Measurements from ENCODE around the gene SYNCRIP. TPM values are rescaled to one million over a fixed set of nuclear protein-coding genes. Genes with fewer than 3 reads are reported as not detected.

The SYNCRIP gene
- total and polyA plus RNA-seq, 7 donors = 34.8 to 122 (median 70.3) TPM

DNA sequence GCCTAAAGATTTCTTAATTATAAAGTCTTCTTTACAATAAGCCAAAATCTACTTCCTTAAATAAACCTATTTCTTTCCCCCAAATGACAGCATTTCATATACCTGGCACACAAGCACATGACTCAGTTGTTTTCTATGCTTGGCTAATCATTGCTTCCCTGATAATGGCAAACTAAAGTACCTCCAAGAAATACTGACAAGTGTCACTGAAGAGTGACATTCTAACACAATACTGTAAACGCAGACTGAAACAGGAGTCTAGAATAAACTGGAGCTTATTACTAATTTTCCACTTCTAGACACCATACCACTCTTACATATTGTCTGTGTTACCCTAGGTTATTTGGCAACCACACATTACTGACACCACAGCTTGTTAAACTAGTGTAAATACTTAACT is 14.3 kb downstream of the SYNCRIP start:
- WGBS, 3 donors = 73 to 87% (median 85%) methylated on average over 1 of the region's 1 CpG
- Histone ChIP-seq H3K36me3 (ENCODE audit: insufficient read depth in 1 of 2, low read depth in 1 of 2) (peaks cover 14 to 100% of the 10 kb centered on the region in 2 donors), H3K27me3 (ENCODE audit: insufficient read depth in 3 of 3, low read length in 2 of 3) (no peaks in the 10 kb centered on the region), H3K4me3 (no peak overlapping the region), H3K27ac (no peak overlapping the region), H3K9me3 (no peaks in the 10 kb centered on the region), H3K4me1 (peaks cover 47% of the 10 kb centered on the region)
- no peak for DNase-seq
- no peak for ATAC-seq
- intact Hi-C loops (cut with DNase I) = no loop called here
- TF ChIP-seq, protein P1, sequence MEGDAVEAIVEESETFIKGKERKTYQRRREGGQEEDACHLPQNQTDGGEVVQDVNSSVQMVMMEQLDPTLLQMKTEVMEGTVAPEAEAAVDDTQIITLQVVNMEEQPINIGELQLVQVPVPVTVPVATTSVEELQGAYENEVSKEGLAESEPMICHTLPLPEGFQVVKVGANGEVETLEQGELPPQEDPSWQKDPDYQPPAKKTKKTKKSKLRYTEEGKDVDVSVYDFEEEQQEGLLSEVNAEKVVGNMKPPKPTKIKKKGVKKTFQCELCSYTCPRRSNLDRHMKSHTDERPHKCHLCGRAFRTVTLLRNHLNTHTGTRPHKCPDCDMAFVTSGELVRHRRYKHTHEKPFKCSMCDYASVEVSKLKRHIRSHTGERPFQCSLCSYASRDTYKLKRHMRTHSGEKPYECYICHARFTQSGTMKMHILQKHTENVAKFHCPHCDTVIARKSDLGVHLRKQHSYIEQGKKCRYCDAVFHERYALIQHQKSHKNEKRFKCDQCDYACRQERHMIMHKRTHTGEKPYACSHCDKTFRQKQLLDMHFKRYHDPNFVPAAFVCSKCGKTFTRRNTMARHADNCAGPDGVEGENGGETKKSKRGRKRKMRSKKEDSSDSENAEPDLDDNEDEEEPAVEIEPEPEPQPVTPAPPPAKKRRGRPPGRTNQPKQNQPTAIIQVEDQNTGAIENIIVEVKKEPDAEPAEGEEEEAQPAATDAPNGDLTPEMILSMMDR (IDR thresholded peaks at IDR 0.05) = no peak

DNA sequence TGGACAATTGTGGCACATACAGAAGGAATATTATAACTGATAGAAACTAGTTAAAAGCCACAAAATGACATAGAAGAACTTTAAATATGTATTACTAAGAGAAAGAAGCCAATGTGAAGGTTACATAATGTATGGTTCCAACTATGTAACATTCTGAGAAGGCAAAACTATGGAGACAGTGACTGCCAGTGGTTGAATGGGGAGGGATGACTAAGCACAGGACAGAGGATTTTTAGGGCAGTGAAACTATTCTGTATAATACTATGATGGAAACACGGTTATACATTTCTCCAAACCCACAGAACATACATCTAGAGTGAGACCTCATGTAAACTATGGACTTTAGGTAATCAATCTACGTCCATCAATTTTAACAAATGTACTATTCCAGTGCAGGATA is 22.4 kb downstream of the SYNCRIP start:
- 91 to 97% (median 91%) methylated on average over 2 of the region's 2 CpGs for WGBS, 3 donors
- intact Hi-C loops (cut with DNase I) = no loop called here
- Histone ChIP-seq H3K27ac (no peak overlapping the region), H3K4me3 (no peak overlapping the region), H3K9me3 (no peaks in the 10 kb centered on the region), H3K27me3 (ENCODE audit: insufficient read depth in 3 of 3, low read length in 2 of 3) (no peaks in the 10 kb centered on the region), H3K4me1 (peaks cover 14% of the 10 kb centered on the region), H3K36me3 (ENCODE audit: insufficient read depth in 1 of 2, low read depth in 1 of 2) (peaks cover 13 to 100% of the 10 kb centered on the region in 2 donors)
- ATAC-seq (no peak), DNase-seq (no peak)
- TF ChIP-seq, protein P1 (IDR thresholded peaks at IDR 0.05) = no peak

DNA sequence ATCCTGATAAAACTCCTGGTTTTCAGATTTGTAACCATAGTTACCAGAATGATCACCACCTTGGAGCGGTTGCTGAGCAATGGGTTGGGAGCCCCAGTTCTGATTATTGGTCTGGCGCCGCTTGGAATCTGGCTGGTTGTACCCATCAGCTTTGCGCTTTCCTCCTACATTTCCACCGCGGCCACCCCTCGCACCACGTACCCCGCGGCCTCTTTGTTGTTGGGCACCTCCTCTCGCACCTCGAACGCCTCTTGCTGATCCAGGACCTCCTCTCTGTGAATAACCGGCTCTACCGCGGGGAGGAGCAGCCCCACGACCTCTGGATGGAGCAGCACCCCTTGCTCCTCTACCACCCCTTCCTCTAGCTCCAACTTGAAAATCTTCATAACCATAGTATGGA is 27.9 kb downstream of the SYNCRIP start:
- DNase-seq (no peak), ATAC-seq (peak in 2 of 4 donors; percentile 29 to 32)
- WGBS, 3 donors = 96 to 98% (median 97%) methylated on average over 17 of the region's 17 CpGs
- intact Hi-C loops (cut with DNase I) = no loop called here
- H3K27ac ChIP-seq = no peak overlapping the region
- no peaks in the 10 kb centered on the region for H3K9me3 ChIP-seq
- H3K27me3 ChIP-seq (ENCODE audit: insufficient read depth in 3 of 3, low read length in 2 of 3) = no peaks in the 10 kb centered on the region
- TF ChIP-seq, protein P1 (IDR thresholded peaks at IDR 0.05) = no peak
- H3K4me1 ChIP-seq = no peaks in the 10 kb centered on the region
- H3K36me3 ChIP-seq (ENCODE audit: insufficient read depth in 1 of 2, low read depth in 1 of 2) = peaks cover 18 to 100% of the 10 kb centered on the region in 2 donors
- no peak overlapping the region for H3K4me3 ChIP-seq

DNA sequence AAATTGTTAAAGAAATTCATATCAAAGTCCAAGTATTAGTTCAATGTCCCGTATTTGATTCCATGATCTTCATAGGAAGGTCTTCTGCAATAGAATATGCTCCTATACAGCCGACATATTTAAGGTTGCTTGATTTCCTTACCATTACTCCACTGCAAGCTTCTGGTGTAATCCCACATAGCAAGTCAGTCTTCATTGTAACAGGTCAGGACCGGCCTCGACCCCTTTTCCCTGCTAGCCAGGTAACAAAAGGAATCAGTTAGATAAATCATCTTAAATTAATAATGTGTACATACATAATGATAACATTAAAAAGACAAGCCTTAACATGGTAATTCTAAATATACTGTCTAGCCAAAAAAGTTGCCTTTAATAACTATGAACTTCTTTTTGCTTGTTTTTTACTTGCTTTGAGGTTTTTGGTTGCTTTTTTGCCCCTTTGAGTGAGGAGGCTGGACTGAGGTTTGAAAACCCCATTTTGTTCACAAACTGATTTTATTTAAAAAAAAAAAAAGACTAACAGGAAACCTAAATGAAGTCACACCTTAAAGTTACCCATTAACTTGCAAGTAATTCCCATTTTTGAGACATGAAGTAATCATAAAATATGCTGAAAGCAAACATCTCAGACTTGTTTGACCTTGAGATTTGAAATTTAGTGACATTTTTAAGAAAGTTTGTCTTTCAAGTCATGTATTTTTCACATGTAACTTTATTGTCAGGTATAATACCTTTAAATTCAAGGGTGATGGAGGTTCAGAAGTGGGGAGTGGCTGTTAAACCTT is 29.8 kb downstream of the SYNCRIP start:
- intact Hi-C loops (cut with DNase I) = no loop called here
- WGBS, 3 donors = 92 to 95% (median 94%) methylated on average over 4 of the region's 4 CpGs
- Histone ChIP-seq H3K36me3 (ENCODE audit: insufficient read depth in 1 of 2, low read depth in 1 of 2) (peaks cover 16 to 100% of the 10 kb centered on the region in 2 donors), H3K4me1 (no peaks in the 10 kb centered on the region), H3K4me3 (no peak overlapping the region), H3K27me3 (ENCODE audit: insufficient read depth in 3 of 3, low read length in 2 of 3) (no peaks in the 10 kb centered on the region), H3K27ac (no peak overlapping the region), H3K9me3 (no peaks in the 10 kb centered on the region)
- DNase-seq (no peak), ATAC-seq (no peak)
- TF ChIP-seq, protein P1 (IDR thresholded peaks at IDR 0.05) = no peak
